Dermis lymphatic vessel endothelial cell (primary cell): ENCODE results near the gene PLK3. TPM values are rescaled to one million over a fixed set of nuclear protein-coding genes. Genes with fewer than 3 reads are reported as not detected.

Experiments used
- total RNA-seq: library from RNA; depleted of rRNA; stranded (reverse); fragments of >200 nt; gene quantifications from 2 replicates; pipeline ENCODE4 v1.2.1, GENCODE V29; 2014

Gene PLK3
- 13.4 and 20.0 TPM in 2 replicates for total RNA-seq

GRCh38 chr1:44799770-44800584 lies at the start of gene PLK3:
Gene PLK3, plus strand, starts transcription at chr1:44800377. Its CDS starts 87 bp downstream, at chr1:44800464.

DNA sequence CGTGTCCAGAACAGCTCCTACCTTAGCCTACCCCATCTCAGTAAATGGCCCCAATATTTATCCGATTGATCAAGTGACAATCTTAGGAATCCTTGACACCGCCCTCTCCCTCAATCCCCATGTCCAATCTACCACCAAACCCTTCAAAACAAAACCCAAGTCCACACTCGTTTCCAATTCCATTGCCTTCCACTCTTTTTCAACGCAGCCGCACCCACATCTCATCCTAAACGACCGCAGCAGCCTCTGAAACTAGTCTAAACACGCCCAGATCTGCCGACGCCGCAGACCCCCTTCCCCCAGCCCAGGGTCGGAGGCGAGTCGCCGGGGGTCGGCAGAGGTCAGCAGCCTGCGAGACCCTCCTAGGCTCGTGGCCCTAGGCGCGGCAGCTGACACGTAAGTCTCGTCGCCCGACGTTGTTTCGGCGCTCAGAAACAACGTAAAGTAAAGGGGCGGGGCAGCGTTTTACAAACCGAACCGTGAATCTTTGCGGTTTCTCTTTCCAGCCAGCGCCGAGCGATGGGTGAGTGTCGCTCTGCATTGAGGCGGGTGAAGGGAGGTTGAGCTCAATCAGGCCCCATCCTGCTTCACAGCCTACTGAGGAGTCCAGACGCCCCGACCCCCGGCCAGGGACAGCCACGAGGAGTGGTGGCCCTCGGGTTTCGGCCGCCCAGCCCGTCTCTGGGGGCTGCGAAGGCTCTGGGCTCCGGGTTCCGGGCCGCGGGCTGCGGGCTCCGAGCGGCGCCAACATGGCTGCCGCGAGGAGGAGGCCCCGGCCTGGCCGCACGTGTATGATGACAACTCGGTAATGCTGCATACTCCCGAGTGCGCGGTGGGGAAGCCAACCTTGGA lies 24.9 kb upstream of the PLK3 start, which contains the start of gene RPS8:
Gene RPS8 (plus strand): TSS at position 463 of the 852 bp plus-strand sequence. CDS start 57 bp downstream, at position 520.

GRCh38 chr1:44788120-44788860 lies 11.9 kb upstream of the PLK3 start, which contains the start of gene BEST4:
Gene BEST4, minus strand, starts transcription at chr1:44788170. Its CDS starts 465 bp downstream, at chr1:44787705.

DNA sequence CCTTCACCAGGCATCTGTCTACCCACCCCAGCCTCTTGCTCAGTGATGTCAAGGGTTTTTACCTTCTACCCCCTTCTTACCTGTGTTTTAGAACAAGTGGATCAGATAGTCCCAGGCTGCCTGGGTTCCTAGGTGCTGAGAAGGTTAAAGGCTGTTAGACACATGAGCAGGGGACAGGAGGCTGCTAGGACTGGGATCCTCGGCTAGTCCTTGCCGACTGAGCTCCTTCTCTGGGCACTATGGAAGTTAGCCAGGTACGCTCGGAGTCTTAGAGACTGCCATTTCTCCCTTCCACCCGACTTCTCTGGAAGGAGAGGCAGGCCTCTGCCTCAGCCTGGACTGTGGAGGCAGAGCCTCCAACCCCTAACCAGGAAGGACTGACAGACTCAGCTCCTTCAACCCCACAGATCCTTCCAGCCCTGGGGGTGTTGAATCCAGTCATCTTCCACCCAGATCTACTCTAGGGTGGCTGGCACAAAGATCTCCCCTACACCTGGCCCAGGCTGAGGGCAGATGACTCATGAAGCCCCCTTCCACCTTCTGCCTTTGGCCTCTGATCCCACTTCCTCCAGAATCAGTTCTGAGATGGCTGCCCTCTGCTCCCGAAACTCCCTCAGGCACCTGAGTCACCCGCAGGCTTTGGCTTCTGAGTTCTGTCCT lies 6.7 kb downstream of the PLK3 start, which contains the start of gene DYNLT4:
Gene DYNLT4 (minus strand): TSS at position 648 of the 660 bp plus-strand sequence. CDS start 683 bp downstream, outside the sequence.

DNA sequence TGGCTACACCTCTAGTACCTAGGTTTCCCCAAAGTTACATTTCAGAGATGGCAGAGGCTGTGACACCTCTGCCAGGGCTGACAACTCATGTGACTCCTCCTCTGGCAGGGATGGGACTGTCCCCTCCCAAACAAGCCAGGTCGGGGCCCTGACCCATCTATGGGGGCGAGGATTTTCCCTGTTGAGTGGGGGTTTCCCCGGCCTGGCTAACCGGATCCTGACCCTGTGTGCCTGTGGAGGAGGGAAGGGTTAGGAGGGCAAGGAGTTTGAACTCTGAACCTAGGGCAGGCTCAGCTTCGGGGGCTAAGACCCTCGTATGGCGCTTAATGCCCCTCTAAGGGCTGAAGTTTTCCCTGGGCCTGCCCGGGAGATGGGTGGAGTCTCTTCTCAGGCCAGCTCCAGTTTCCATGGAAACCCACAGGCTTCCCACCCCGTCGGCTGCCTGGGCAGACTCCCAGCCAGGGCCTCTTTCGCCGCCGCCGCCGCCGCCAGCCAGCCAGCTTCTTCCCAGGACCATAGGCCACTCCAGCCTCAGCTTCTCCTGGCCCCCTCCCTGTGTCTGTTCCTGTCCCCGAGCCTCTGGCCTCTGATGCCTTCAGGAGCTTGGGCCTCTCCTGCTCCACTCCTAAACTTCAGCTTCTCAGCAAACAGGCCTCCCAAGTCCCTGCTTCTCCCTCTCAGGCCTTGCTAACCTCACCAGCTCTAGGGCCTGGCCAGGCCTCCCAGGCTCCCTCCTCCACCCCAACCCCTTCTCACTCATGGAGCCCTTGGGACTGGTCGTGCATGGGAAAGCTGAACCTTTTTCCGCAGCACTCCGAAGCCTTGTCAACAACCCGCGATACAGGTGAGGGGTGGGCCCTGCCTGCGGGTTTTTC lies 8.1 kb downstream of the PLK3 start, which contains the start of gene BTBD19:
Gene BTBD19 (plus strand): TSS at position 461 of the 875 bp plus-strand sequence. CDS start 298 bp downstream, at position 759.

GRCh38 chr1:44842862-44843655 lies 42.9 kb downstream of the PLK3 start, which contains the start of gene PTCH2:
Gene PTCH2, minus strand, starts transcription at chr1:44843253. Its CDS starts 321 bp downstream, at chr1:44842932.

Other genes with a start within 250 kb of the PLK3 start
- 5.3 and 6.2 TPM in 2 replicates for gene TMEM53, start 125.9 kb upstream of the PLK3 start, total RNA-seq
- gene ARMH1, start 125.7 kb upstream of the PLK3 start, total RNA-seq, result not detected in 2 replicates
- not detected in 2 replicates for gene RNU5D-1, start 69.2 kb upstream of the PLK3 start, total RNA-seq
- gene KIF2C, start 60.5 kb upstream of the PLK3 start, total RNA-seq, result 4.7 and 5.2 TPM in 2 replicates
- gene RPS8, start 24.8 kb upstream of the PLK3 start, total RNA-seq, result 1,932 and 2,076 TPM in 2 replicates
- 0.09 TPM in 1 of 2 replicates, not detected in the other for gene BEST4, start 12.2 kb upstream of the PLK3 start, total RNA-seq
- 0.26 and 2.2 TPM in 2 replicates for gene DYNLT4, start 7.0 kb downstream of the PLK3 start, total RNA-seq
- 4.2 and 6.2 TPM in 2 replicates for gene BTBD19, start 8.1 kb downstream of the PLK3 start, total RNA-seq
- 0.09 TPM in 1 of 2 replicates, not detected in the other for gene PTCH2, start 42.9 kb downstream of the PLK3 start, total RNA-seq
- 10.2 and 15.0 TPM in 2 replicates for gene EIF2B3, start 186.2 kb downstream of the PLK3 start, total RNA-seq
- gene HECTD3, start 210.9 kb downstream of the PLK3 start, total RNA-seq, result 17.7 and 18.3 TPM in 2 replicates
- 191 and 239 TPM in 2 replicates for gene UROD, start 211.9 kb downstream of the PLK3 start, total RNA-seq